Liver (tissue), 9 donors: ENCODE results near the gene PYROXD2. TPM values are rescaled to one million over a fixed set of nuclear protein-coding genes. Genes with fewer than 3 reads are reported as not detected.
A peak's percentile ranks its signal among the peaks of the same experiment; 100 is the strongest.

Experiments
- DNase-seq: peaks from one replicate; pipeline ENCODE4 v3.0.0-alpha.2; 2017; ENCODE audit warnings: low spot score
- H3K27ac ChIP-seq, 2 donors: one replicate each; pipeline ENCODE4 v1.7.0; 2013; ENCODE audit warnings: inconsistent platforms in 2 of 2, low read length in 2 of 2, control low read depth in 1 of 2, low read depth in 1 of 2, mild to moderate bottlenecking in 1 of 2
- H3K27me3 ChIP-seq, 4 donors: one replicate each; pipeline versions ENCODE4 v1.6.1 to v1.7.0; 2013; ENCODE audit warnings: low read length in 3 of 4, inconsistent platforms in 1 of 4, mild to moderate bottlenecking in 1 of 4, moderate library complexity in 1 of 4; ENCODE audit not compliant: control insufficient read depth in 4 of 4, insufficient read depth in 4 of 4
- H3K36me3 ChIP-seq, 4 donors: one replicate each; pipeline versions ENCODE4 v1.6.1 to v1.7.0; 2013; ENCODE audit warnings: low read length in 3 of 4, mild to moderate bottlenecking in 3 of 4, low read depth in 1 of 4, moderate library complexity in 1 of 4; ENCODE audit not compliant: control insufficient read depth in 4 of 4, insufficient read depth in 3 of 4
- H3K4me1 ChIP-seq, 4 donors: one replicate each; pipeline versions ENCODE4 v1.6.1 to v1.7.0; 2013; ENCODE audit warnings: low read length in 3 of 4, mild to moderate bottlenecking in 3 of 4, moderate library complexity in 1 of 4; ENCODE audit not compliant: control insufficient read depth in 4 of 4, insufficient read depth in 4 of 4
- H3K4me3 ChIP-seq, 3 donors: one replicate each; pipeline versions ENCODE4 v1.6.1 to v1.7.0; 2013; ENCODE audit warnings: low read length in 3 of 3, control low read depth in 1 of 3, low read depth in 1 of 3, mild to moderate bottlenecking in 1 of 3
- H3K9ac ChIP-seq, 2 donors: one replicate each; pipeline ENCODE4 v1.7.0; 2013; ENCODE audit warnings: low read length in 2 of 2, mild to moderate bottlenecking in 2 of 2, moderate library complexity in 2 of 2, control low read depth in 1 of 2, low read depth in 1 of 2
- H3K9me3 ChIP-seq, 4 donors: one replicate each; pipeline versions ENCODE4 v1.6.1 to v1.7.0; 2013; ENCODE audit warnings: low read length in 3 of 4; ENCODE audit not compliant: control insufficient read depth in 4 of 4
- ATF3 ChIP-seq: IDR thresholded peaks from 2 replicates; pipeline ENCODE4 v1.6.1; 2016; ENCODE audit warnings: antibody characterized with exemption
- EGR1 ChIP-seq, 2 donors: IDR thresholded peaks; 2 replicates each; pipeline ENCODE4 v1.6.1; 2016 to 2018; ENCODE audit warnings: antibody characterized with exemption in 2 of 2, low read depth in 2 of 2
- FOXA2 ChIP-seq: IDR thresholded peaks from 2 replicates; pipeline ENCODE4 v1.6.1; 2016; ENCODE audit warnings: antibody characterized with exemption
- GABPA ChIP-seq, 2 donors: IDR thresholded peaks in 1 of 2; conservative IDR thresholded peaks in 1 of 2; 2 replicates each; pipeline ENCODE4 v1.6.1; 2016; ENCODE audit warnings: antibody characterized with exemption in 2 of 2, mild to moderate bottlenecking in 1 of 2, moderate library complexity in 1 of 2
- HNF4A ChIP-seq, 2 donors: conservative IDR thresholded peaks; 2 replicates each; pipeline ENCODE4 v1.6.1; 2016; ENCODE audit warnings: antibody characterized with exemption in 2 of 2, mild to moderate bottlenecking in 2 of 2
- HNF4G ChIP-seq: IDR thresholded peaks from 2 replicates; pipeline ENCODE4 v1.6.1; 2016; ENCODE audit warnings: antibody characterized with exemption
- NR2F2 ChIP-seq: IDR thresholded peaks from 2 replicates; pipeline ENCODE4 v1.6.1; 2016; ENCODE audit warnings: antibody characterized with exemption
- RXRA ChIP-seq, 2 donors: IDR thresholded peaks; 2 replicates each; pipeline ENCODE4 v1.6.1; 2017 to 2018; ENCODE audit warnings: antibody characterized with exemption in 2 of 2, mild to moderate bottlenecking in 1 of 2
- SP1 ChIP-seq: IDR thresholded peaks from 2 replicates; pipeline ENCODE4 v1.6.1; 2018; ENCODE audit warnings: antibody characterized with exemption, mild to moderate bottlenecking
- TAF1 ChIP-seq: conservative IDR thresholded peaks from 2 replicates; pipeline ENCODE4 v1.6.1; 2016; ENCODE audit warnings: antibody characterized with exemption, mild to moderate bottlenecking
- YY1 ChIP-seq: IDR thresholded peaks from 2 replicates; pipeline ENCODE4 v1.6.1; 2016; ENCODE audit warnings: antibody characterized with exemption, mild to moderate bottlenecking
- WGBS: extraction: QIAGEN DNeasy Blood & Tissue Kit; methylation state at CpG from one replicate; pipeline ENCODE4 v1.1.7; 2013; 5-methylcytosine and 5-hydroxymethylcytosine counted together
- polyA plus RNA-seq, 2 donors: library from polyadenylated mRNA; stranded (reverse) in 1 of 2; unstranded in 1 of 2; fragments of 200-250 nt in 1 of 2; fragments of >200 nt in 1 of 2; fragmentation: Nextera tagmentation in 1 of 2; extraction: Ambion mirVana in 1 of 2; gene quantifications; one replicate each; pipeline versions ENCODE4 v1.2.1 to v1.2.3, GENCODE V29; 2013 to 2015
- total RNA-seq, 2 donors: library from RNA; depleted of rRNA; stranded (reverse); fragments of >200 nt; gene quantifications; one replicate each; pipeline ENCODE4 v1.2.3, GENCODE V29; 2014
- TF ChIP-seq, protein P1 (sequence below): fragments of 150-350 bp; IDR thresholded peaks from 2 replicates; pipeline ENCODE4 v1.5.1; 2017; ENCODE audit warnings: improper control_type of control experiment, low read depth, low read length; ENCODE audit not compliant: missing input control
- TF ChIP-seq, protein P2 (sequence below): IDR thresholded peaks from 2 replicates; pipeline ENCODE4 v1.6.1; 2016; ENCODE audit warnings: antibody characterized with exemption, mild to moderate bottlenecking
- donor health status: healthy.
- donor health status: healthy.
- donor health status: healthy.
- donor health status: healthy.
- donor health status: healthy.

The PYROXD2 gene
- total and polyA plus RNA-seq, 4 donors, result 2.3 to 9.0 (median 4.5) TPM

DNA sequence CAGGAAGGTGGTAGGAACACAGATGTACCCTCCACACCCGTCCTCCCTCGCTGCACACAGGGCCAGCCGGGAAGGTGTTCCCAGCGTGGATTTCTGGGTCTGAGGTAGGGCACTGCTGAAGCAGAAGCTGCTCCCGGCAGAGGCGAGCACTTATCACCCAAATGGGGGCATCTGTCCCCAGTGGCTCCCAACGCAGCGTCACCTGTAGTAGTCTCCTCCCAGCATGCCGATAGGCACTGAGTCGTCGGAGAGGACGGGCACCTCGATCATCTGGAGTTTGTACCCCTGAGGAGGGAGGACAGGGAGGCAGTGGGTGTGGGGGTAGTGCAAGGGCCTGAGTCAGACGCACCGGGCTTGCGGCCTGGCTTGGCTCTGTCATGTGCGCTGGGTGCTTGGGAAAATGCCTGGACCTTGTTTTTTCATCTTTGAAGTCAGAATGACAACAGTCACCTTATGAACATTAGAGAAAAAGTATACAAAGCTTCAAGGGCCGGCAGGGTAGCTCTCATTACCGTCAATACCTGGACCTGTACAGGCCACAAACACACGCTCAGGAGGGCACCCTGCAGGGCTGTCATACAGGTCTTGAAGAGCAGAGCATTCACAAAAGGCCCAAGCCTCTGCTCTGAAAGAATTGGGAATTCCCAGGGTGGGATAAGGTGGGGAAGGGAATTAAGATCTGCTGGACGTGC, 3.1 kb upstream of the PYROXD2 start:
- no peak overlapping the region for H3K4me3 ChIP-seq
- DNase-seq, result no peak
- no peak for TF ChIP-seq SP1
- TF ChIP-seq YY1, result no peak
- TF ChIP-seq HNF4A (conservative IDR thresholded peaks at IDR 0.05), result no peak
- peaks cover 6 to 50% (median 30%) of the 10 kb centered on the region in 4 donors for H3K4me1 ChIP-seq
- peak overlapping the region; percentile 41 to 81 for H3K27ac ChIP-seq
- H3K27me3 ChIP-seq, result no peaks in the 10 kb centered on the region
- H3K36me3 ChIP-seq, result peaks cover 3 to 22% (median 7%) of the 10 kb centered on the region in 4 donors
- 90% methylated on average over 21 of the region's 21 CpGs for WGBS
- H3K9ac ChIP-seq, result no peak overlapping the region
- H3K9me3 ChIP-seq, result no peaks in the 10 kb centered on the region

DNA sequence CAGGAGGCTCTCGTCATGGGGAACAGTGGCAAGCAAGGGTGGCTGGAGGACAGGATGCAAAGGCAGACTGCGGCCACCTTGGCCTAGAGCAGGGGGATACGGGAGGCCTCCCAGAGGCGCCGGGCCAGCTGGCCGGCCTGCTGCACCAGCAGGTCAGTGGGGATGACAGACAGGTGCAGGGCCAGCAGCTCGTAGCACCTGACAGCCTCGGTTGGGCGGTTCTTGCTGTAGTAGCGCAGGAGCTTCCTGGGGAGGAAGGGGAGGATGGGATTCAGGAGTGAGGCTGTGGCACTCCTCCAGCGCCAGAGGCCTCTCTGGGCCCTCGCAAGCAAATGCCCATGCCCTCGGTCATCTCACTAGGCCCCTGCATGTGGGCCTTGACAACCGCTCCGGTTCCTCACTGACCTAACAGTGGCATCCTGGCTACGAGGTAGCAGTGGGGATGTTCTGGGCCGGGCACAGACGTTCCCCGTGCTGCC, 2.5 kb upstream of the PYROXD2 start:
- H3K4me3 ChIP-seq, result no peak overlapping the region
- H3K36me3 ChIP-seq, result peaks cover 0 to 19% (median 6%) of the 10 kb centered on the region in 4 donors
- H3K27ac ChIP-seq, result no peak overlapping the region
- no peak overlapping the region for H3K9ac ChIP-seq
- peaks cover 6 to 50% (median 30%) of the 10 kb centered on the region in 4 donors for H3K4me1 ChIP-seq
- no peak for TF ChIP-seq NR2F2
- no peak for TF ChIP-seq FOXA2
- TF ChIP-seq HNF4A (conservative IDR thresholded peaks at IDR 0.05), result no peak
- no peak for TF ChIP-seq GABPA (IDR thresholded peaks at IDR 0.05 in 1 of 2, conservative IDR thresholded peaks at IDR 0.05 in 1 of 2)
- TF ChIP-seq, protein P1, sequence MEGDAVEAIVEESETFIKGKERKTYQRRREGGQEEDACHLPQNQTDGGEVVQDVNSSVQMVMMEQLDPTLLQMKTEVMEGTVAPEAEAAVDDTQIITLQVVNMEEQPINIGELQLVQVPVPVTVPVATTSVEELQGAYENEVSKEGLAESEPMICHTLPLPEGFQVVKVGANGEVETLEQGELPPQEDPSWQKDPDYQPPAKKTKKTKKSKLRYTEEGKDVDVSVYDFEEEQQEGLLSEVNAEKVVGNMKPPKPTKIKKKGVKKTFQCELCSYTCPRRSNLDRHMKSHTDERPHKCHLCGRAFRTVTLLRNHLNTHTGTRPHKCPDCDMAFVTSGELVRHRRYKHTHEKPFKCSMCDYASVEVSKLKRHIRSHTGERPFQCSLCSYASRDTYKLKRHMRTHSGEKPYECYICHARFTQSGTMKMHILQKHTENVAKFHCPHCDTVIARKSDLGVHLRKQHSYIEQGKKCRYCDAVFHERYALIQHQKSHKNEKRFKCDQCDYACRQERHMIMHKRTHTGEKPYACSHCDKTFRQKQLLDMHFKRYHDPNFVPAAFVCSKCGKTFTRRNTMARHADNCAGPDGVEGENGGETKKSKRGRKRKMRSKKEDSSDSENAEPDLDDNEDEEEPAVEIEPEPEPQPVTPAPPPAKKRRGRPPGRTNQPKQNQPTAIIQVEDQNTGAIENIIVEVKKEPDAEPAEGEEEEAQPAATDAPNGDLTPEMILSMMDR, result no peak
- TF ChIP-seq HNF4G, result no peak
- TF ChIP-seq, protein P2, sequence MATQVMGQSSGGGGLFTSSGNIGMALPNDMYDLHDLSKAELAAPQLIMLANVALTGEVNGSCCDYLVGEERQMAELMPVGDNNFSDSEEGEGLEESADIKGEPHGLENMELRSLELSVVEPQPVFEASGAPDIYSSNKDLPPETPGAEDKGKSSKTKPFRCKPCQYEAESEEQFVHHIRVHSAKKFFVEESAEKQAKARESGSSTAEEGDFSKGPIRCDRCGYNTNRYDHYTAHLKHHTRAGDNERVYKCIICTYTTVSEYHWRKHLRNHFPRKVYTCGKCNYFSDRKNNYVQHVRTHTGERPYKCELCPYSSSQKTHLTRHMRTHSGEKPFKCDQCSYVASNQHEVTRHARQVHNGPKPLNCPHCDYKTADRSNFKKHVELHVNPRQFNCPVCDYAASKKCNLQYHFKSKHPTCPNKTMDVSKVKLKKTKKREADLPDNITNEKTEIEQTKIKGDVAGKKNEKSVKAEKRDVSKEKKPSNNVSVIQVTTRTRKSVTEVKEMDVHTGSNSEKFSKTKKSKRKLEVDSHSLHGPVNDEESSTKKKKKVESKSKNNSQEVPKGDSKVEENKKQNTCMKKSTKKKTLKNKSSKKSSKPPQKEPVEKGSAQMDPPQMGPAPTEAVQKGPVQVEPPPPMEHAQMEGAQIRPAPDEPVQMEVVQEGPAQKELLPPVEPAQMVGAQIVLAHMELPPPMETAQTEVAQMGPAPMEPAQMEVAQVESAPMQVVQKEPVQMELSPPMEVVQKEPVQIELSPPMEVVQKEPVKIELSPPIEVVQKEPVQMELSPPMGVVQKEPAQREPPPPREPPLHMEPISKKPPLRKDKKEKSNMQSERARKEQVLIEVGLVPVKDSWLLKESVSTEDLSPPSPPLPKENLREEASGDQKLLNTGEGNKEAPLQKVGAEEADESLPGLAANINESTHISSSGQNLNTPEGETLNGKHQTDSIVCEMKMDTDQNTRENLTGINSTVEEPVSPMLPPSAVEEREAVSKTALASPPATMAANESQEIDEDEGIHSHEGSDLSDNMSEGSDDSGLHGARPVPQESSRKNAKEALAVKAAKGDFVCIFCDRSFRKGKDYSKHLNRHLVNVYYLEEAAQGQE, result no peak
- no peak for TF ChIP-seq RXRA (IDR thresholded peaks at IDR 0.05)
- TF ChIP-seq SP1, result no peak
- TF ChIP-seq EGR1 (IDR thresholded peaks at IDR 0.05; ENCODE audit: low read depth in 2 of 2), result no peak
- TF ChIP-seq ATF3, result no peak
- no peak for TF ChIP-seq TAF1
- no peak for DNase-seq
- H3K27me3 ChIP-seq, result no peaks in the 10 kb centered on the region
- no peaks in the 10 kb centered on the region for H3K9me3 ChIP-seq
- 98% methylated on average over 19 of the region's 19 CpGs for WGBS
